WTC11 (cell line): ENCODE data around the gene LCE1D. TPM values are rescaled to one million over a fixed set of nuclear protein-coding genes. Genes with fewer than 3 reads are reported as not detected.

ENCODE experiments used
- ATAC-seq: fragments of 200-7000 bp; cut with Tn5 transposase; 2 replicates; pipeline ENCODE4 v1.10.0; 2021; ENCODE audit warnings: mild to moderate bottlenecking, moderate library complexity
- CTCF ChIA-PET: fragments of 300-600 bp; sonication (Branson Sonifier 250); formaldehyde crosslinking; loops from one replicate; lab custom pipeline; 2021; ENCODE audit warnings: antibody characterized with exemption; lab: Charles Lee
- POLR2A ChIA-PET: fragments of 350-600 bp; sonication (Branson Sonifier 250); formaldehyde crosslinking; loops from one replicate; lab custom pipeline; 2021; ENCODE audit warnings: antibody characterized with exemption; lab: Charles Lee
- DNase-seq: peaks from one replicate; pipeline ENCODE4 v3.0.0; 2021; ENCODE audit warnings: low spot score
- H3K27ac Mint-ChIP-seq: 2 replicates; pipeline ENCODE4 v1.8.0; 2021; ENCODE audit warnings: mixed read lengths
- H3K27me3 Mint-ChIP-seq: 2 replicates; pipeline ENCODE4 v1.8.0; 2021; ENCODE audit warnings: low read depth, mild to moderate bottlenecking, moderate library complexity, mixed read lengths
- H3K36me3 Mint-ChIP-seq: 2 replicates; pipeline ENCODE4 v1.8.0; 2021; ENCODE audit warnings: mixed read lengths
- H3K4me1 Mint-ChIP-seq: 2 replicates; pipeline ENCODE4 v1.8.0; 2022; ENCODE audit warnings: mixed read lengths
- H3K4me3 Mint-ChIP-seq: 2 replicates; pipeline ENCODE4 v1.8.0; 2021; ENCODE audit warnings: mild to moderate bottlenecking, moderate library complexity, mixed read lengths
- H3K9me3 Mint-ChIP-seq: 2 replicates; pipeline ENCODE4 v1.8.0; 2021; ENCODE audit warnings: mixed read lengths
- EMX1 ChIP-seq: fragments of 250-450 bp; sonication (Bioruptor Pico); IDR thresholded peaks from 2 replicates; pipeline ENCODE4 v1.8.0; 2021; ENCODE audit warnings: mild to moderate bottlenecking
- GRHL2 ChIP-seq: fragments of 250-450 bp; sonication (Bioruptor Pico); IDR thresholded peaks from 2 replicates; pipeline ENCODE4 v1.8.0; 2022; ENCODE audit warnings: mild to moderate bottlenecking, moderate library complexity; ENCODE audit not compliant: insufficient replicate concordance, severe bottlenecking
- MXD4 ChIP-seq: fragments of 250-450 bp; sonication (Bioruptor Pico); IDR thresholded peaks from 2 replicates; pipeline ENCODE4 v1.8.0; 2021; ENCODE audit warnings: mild to moderate bottlenecking, moderate library complexity, borderline replicate concordance
- NFATC4 ChIP-seq: fragments of 250-450 bp; sonication (Bioruptor Pico); IDR thresholded peaks from 2 replicates; pipeline ENCODE4 v1.9.0; 2021; ENCODE audit warnings: mild to moderate bottlenecking
- OVOL2 ChIP-seq: fragments of 250-450 bp; sonication (Bioruptor Pico); IDR thresholded peaks from 2 replicates; pipeline ENCODE4 v1.9.0; 2021; ENCODE audit warnings: mild to moderate bottlenecking, borderline replicate concordance
- TEAD1 ChIP-seq: sonication (generic); formaldehyde crosslinking; IDR thresholded peaks from 2 replicates; pipeline ENCODE4 v1.8.0; 2022; ENCODE audit warnings: mild to moderate bottlenecking, missing genetic modification reagents
- ZNF121 ChIP-seq: sonication (generic); formaldehyde crosslinking; IDR thresholded peaks from 2 replicates; pipeline ENCODE4 v1.8.0; 2023; ENCODE audit warnings: missing genetic modification reagents
- ZNF263 ChIP-seq: sonication (generic); formaldehyde crosslinking; IDR thresholded peaks from 2 replicates; pipeline ENCODE4 v1.8.1; 2022; ENCODE audit warnings: low read depth, mild to moderate bottlenecking, moderate library complexity, missing genetic modification reagents
- ZNF317 ChIP-seq: sonication (generic); formaldehyde crosslinking; IDR thresholded peaks from 2 replicates; pipeline ENCODE4 v1.8.1; 2023; ENCODE audit warnings: low read depth, mild to moderate bottlenecking, moderate library complexity, missing genetic modification reagents, borderline replicate concordance
- total RNA-seq: library from RNA; stranded (reverse); gene quantifications from 3 replicates; pipeline ENCODE4 v1.2.3, GENCODE V29; 2021
- TF ChIP-seq, protein P1 (sequence below): fragments of 200-600 bp; IDR thresholded peaks from 2 replicates; pipeline ENCODE4 v1.8.0; 2022; ENCODE audit warnings: antibody characterized with exemption
- TF ChIP-seq, protein P2 (sequence below): fragments of 250-450 bp; sonication (Bioruptor Pico); conservative IDR thresholded peaks from 2 replicates; pipeline ENCODE4 v1.9.0; 2021; ENCODE audit warnings: mild to moderate bottlenecking
- TF ChIP-seq, protein P3 (sequence below): sonication (generic); formaldehyde crosslinking; IDR thresholded peaks from 2 replicates; pipeline ENCODE4 v1.8.1; 2023; ENCODE audit warnings: mild to moderate bottlenecking, moderate library complexity, missing genetic modification reagents
- TF ChIP-seq, protein P4 (sequence below): sonication (generic); formaldehyde crosslinking; IDR thresholded peaks from 2 replicates; pipeline ENCODE4 v1.8.0; 2023; ENCODE audit warnings: missing genetic modification reagents, mild to moderate bottlenecking, borderline replicate concordance

The LCE1D gene
- total RNA-seq, 1 experiment from 2014 or later: not detected

DNA sequence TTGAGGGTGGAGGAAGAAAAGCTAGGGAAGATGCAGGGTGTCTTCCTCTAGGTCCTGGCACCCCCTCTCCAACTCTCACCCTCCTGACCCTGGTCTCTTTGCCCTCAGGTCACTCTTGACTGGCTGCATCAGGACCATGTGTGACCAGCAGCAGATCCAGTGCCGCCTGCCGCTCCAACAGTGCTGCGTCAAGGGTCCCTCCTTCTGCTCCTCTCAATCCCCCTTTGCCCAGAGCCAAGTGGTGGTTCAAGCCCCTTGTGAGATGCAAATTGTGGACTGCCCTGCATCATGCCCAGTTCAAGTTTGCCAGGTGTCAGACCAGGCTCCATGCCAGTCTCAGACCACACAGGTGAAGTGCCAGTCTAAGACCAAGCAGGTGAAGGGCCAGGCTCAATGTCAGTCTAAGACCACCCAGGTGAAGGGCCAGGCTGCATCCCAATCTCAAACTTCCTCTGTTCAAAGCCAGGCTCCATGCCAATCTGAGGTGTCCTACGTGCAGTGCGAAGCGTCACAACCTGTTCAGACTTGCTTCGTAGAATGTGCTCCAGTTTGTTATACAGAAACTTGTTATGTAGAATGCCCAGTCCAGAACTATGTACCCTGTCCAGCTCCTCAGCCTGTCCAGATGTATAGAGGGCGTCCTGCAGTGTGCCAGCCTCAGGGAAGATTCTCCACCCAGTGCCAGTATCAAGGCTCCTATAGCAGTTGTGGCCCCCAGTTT lies 36.9 kb upstream of the LCE1D start:
- DNase-seq (no peak), ATAC-seq (no peak)
- POLR2A ChIA-PET: no interaction called here
- H3K27me3 Mint-ChIP-seq: peaks cover 17% of the 10 kb centered on the region
- peaks cover 94% of the 10 kb centered on the region for H3K9me3 Mint-ChIP-seq
- H3K4me3 Mint-ChIP-seq: no peak overlapping the region
- H3K4me1 Mint-ChIP-seq: no peaks in the 10 kb centered on the region
- no peak overlapping the region for H3K27ac Mint-ChIP-seq
- TF ChIP-seq, protein P1, sequence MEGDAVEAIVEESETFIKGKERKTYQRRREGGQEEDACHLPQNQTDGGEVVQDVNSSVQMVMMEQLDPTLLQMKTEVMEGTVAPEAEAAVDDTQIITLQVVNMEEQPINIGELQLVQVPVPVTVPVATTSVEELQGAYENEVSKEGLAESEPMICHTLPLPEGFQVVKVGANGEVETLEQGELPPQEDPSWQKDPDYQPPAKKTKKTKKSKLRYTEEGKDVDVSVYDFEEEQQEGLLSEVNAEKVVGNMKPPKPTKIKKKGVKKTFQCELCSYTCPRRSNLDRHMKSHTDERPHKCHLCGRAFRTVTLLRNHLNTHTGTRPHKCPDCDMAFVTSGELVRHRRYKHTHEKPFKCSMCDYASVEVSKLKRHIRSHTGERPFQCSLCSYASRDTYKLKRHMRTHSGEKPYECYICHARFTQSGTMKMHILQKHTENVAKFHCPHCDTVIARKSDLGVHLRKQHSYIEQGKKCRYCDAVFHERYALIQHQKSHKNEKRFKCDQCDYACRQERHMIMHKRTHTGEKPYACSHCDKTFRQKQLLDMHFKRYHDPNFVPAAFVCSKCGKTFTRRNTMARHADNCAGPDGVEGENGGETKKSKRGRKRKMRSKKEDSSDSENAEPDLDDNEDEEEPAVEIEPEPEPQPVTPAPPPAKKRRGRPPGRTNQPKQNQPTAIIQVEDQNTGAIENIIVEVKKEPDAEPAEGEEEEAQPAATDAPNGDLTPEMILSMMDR: no peak
- TF ChIP-seq ZNF263 (CRISPR knock-in tag): no peak
- TF ChIP-seq OVOL2 (CRISPR knock-in tag): no peak
- TF ChIP-seq, protein P2, sequence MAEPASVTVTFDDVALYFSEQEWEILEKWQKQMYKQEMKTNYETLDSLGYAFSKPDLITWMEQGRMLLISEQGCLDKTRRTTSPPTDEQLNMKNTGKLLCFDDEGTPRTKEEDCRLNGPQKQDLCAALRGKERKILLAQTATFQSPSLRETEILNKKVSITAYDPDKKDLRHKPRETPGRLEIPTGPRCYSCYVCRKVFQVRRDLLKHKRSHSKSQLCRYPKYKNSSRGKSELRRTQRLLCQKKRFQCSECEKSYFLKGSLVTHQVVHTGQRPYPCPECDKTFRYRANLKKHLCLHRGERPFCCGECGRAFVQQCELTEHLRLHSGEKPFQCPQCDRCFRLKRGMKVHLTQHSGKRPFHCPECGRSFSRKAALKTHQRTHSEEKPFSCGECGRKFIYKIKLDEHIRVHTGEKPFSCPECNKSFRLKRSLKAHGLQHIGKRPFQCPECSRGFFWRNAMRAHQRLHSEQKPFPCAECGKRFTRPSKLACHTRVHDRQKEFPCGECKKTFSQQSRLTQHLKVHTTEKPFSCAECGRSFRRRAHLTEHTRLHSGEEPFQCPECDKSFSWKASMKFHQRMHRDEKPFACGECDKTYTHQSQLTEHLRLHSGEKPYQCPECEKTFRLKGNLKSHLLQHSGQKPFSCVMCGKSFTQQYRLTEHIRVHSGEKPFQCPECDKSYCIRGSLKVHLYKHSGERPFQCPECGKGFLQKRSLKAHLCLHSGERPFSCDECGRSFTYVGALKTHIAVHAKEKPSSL (CRISPR knock-in tag): no peak
- H3K36me3 Mint-ChIP-seq: peaks cover 82% of the 10 kb centered on the region
- CTCF ChIA-PET: no interaction called here

DNA sequence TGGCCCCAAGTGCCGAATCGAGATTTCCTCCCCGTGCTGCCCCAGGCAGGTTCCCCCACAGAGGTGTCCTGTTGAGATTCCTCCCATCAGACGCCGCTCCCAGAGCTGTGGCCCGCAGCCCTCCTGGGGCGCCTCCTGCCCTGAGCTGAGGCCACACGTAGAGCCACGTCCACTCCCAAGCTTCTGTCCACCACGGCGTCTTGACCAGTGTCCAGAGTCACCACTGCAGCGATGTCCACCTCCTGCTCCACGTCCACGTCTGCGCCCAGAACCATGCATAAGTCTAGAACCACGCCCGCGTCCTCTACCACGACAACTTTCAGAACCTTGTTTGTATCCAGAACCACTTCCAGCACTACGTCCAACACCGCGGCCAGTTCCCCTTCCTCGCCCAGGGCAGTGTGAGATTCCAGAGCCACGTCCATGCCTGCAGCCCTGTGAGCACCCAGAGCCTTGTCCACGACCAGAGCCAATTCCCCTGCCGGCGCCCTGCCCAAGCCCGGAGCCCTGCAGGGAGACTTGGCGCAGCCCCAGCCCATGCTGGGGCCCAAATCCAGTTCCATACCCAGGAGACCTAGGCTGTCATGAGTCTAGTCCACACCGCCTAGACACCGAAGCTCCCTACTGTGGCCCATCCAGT lies 35.9 kb upstream of the LCE1D start:
- ATAC-seq (no peak), DNase-seq (no peak)
- Mint-ChIP-seq H3K27me3 (peaks cover 12% of the 10 kb centered on the region), H3K4me3 (no peak overlapping the region), H3K36me3 (peaks cover 78% of the 10 kb centered on the region), H3K27ac (no peak overlapping the region), H3K9me3 (peaks cover 89% of the 10 kb centered on the region), H3K4me1 (no peaks in the 10 kb centered on the region)
- ChIA-PET CTCF (no interaction called here), POLR2A (interaction anchor here (0.6 kb wide), 1 partner anchor 240 kb away, joined by 5 read pairs; no protein-coding TSS in a partner anchor)
- TF ChIP-seq NFATC4 (CRISPR knock-in tag) (no peak), ZNF121 (no peak), ZNF317 (no peak), MXD4 (CRISPR knock-in tag) (no peak), GRHL2 (CRISPR knock-in tag) (no peak), EMX1 (CRISPR knock-in tag) (no peak), ZNF263 (CRISPR knock-in tag) (no peak), TEAD1 (CRISPR knock-in tag) (no peak)
- TF ChIP-seq, protein P3, sequence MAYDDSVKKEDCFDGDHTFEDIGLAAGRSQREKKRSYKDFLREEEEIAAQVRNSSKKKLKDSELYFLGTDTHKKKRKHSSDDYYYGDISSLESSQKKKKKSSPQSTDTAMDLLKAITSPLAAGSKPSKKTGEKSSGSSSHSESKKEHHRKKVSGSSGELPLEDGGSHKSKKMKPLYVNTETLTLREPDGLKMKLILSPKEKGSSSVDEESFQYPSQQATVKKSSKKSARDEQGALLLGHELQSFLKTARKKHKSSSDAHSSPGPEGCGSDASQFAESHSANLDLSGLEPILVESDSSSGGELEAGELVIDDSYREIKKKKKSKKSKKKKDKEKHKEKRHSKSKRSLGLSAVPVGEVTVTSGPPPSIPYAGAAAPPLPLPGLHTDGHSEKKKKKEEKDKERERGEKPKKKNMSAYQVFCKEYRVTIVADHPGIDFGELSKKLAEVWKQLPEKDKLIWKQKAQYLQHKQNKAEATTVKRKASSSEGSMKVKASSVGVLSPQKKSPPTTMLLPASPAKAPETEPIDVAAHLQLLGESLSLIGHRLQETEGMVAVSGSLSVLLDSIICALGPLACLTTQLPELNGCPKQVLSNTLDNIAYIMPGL: no peak
- TF ChIP-seq, protein P2 (CRISPR knock-in tag): no peak
- TF ChIP-seq, protein P4, sequence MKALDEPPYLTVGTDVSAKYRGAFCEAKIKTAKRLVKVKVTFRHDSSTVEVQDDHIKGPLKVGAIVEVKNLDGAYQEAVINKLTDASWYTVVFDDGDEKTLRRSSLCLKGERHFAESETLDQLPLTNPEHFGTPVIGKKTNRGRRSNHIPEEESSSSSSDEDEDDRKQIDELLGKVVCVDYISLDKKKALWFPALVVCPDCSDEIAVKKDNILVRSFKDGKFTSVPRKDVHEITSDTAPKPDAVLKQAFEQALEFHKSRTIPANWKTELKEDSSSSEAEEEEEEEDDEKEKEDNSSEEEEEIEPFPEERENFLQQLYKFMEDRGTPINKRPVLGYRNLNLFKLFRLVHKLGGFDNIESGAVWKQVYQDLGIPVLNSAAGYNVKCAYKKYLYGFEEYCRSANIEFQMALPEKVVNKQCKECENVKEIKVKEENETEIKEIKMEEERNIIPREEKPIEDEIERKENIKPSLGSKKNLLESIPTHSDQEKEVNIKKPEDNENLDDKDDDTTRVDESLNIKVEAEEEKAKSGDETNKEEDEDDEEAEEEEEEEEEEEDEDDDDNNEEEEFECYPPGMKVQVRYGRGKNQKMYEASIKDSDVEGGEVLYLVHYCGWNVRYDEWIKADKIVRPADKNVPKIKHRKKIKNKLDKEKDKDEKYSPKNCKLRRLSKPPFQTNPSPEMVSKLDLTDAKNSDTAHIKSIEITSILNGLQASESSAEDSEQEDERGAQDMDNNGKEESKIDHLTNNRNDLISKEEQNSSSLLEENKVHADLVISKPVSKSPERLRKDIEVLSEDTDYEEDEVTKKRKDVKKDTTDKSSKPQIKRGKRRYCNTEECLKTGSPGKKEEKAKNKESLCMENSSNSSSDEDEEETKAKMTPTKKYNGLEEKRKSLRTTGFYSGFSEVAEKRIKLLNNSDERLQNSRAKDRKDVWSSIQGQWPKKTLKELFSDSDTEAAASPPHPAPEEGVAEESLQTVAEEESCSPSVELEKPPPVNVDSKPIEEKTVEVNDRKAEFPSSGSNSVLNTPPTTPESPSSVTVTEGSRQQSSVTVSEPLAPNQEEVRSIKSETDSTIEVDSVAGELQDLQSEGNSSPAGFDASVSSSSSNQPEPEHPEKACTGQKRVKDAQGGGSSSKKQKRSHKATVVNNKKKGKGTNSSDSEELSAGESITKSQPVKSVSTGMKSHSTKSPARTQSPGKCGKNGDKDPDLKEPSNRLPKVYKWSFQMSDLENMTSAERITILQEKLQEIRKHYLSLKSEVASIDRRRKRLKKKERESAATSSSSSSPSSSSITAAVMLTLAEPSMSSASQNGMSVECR (CRISPR knock-in tag): no peak
